ENCODE results near the gene NUDT2. TPM values are rescaled to one million over a fixed set of nuclear protein-coding genes. Genes with fewer than 3 reads are reported as not detected.
"Not testable (repeated sequence)": the region's sequence is repeated elsewhere in the genome, so short reads cannot be mapped to it uniquely, and the experiment has no call there.

Gene NUDT2
- total RNA-seq, 1 donor from 2014 or later: 32.9 TPM

- peaks cover 22 to 25% (median 24%) of the 10 kb centered on the region in 3 donors for H3K4me1 ChIP-seq (ENCODE audit: control insufficient read depth in 3 of 3, insufficient read depth in 3 of 3, low read length in 3 of 3)
- peaks cover 0 to 7% (median 2%) of the 10 kb centered on the region in 3 donors for H3K36me3 ChIP-seq (ENCODE audit: control insufficient read depth in 3 of 3, insufficient read depth in 3 of 3, low read length in 3 of 3)
- no peak overlapping the region for H3K4me3 ChIP-seq (ENCODE audit: low read length in 3 of 3)
- H3K9me3 ChIP-seq (ENCODE audit: control insufficient read depth in 3 of 3, low read length in 3 of 3): no peaks in the 10 kb centered on the region
- H3K9ac ChIP-seq (ENCODE audit: low read depth in 1 of 3, low read length in 3 of 3): no peak overlapping the region
- no peaks in the 10 kb centered on the region for H3K27me3 ChIP-seq (ENCODE audit: control insufficient read depth in 3 of 3, insufficient read depth in 3 of 3, low read length in 3 of 3)
- no peak overlapping the region for H3K27ac ChIP-seq (ENCODE audit: low read depth, low read length)
These were observed 17.8 kb downstream of the NUDT2 start for GRCh38 chr9:34346873-34347799.

GRCh38 chr9:34347800-34348158, 18.4 kb downstream of the NUDT2 start:
- Histone ChIP-seq H3K9ac (ENCODE audit: low read depth in 1 of 3, low read length in 3 of 3) (no peak overlapping the region), H3K36me3 (ENCODE audit: control insufficient read depth in 3 of 3, insufficient read depth in 3 of 3, low read length in 3 of 3) (peaks cover 0 to 7% (median 2%) of the 10 kb centered on the region in 3 donors), H3K4me1 (ENCODE audit: control insufficient read depth in 3 of 3, insufficient read depth in 3 of 3, low read length in 3 of 3) (peaks cover 17 to 24% (median 21%) of the 10 kb centered on the region in 3 donors), H3K27ac (ENCODE audit: low read depth, low read length) (no peak overlapping the region), H3K9me3 (ENCODE audit: control insufficient read depth in 3 of 3, low read length in 3 of 3) (no peaks in the 10 kb centered on the region), H3K4me3 (ENCODE audit: low read length in 3 of 3) (no peak overlapping the region), H3K27me3 (ENCODE audit: control insufficient read depth in 3 of 3, insufficient read depth in 3 of 3, low read length in 3 of 3) (no peaks in the 10 kb centered on the region)

- H3K36me3 ChIP-seq (ENCODE audit: control insufficient read depth in 3 of 3, insufficient read depth in 3 of 3, low read length in 3 of 3): peaks cover 0 to 3% (median 0%) of the 10 kb centered on the region in 3 donors
- no peak overlapping the region for H3K27ac ChIP-seq (ENCODE audit: low read depth, low read length)
- H3K27me3 ChIP-seq (ENCODE audit: control insufficient read depth in 3 of 3, insufficient read depth in 3 of 3, low read length in 3 of 3): no peaks in the 10 kb centered on the region
- H3K4me1 ChIP-seq (ENCODE audit: control insufficient read depth in 3 of 3, insufficient read depth in 3 of 3, low read length in 3 of 3): peaks cover 5 to 12% (median 10%) of the 10 kb centered on the region in 3 donors
- H3K9me3 ChIP-seq (ENCODE audit: control insufficient read depth in 3 of 3, low read length in 3 of 3): no peaks in the 10 kb centered on the region
- no peak overlapping the region for H3K9ac ChIP-seq (ENCODE audit: low read depth in 1 of 3, low read length in 3 of 3)
- no peak overlapping the region for H3K4me3 ChIP-seq (ENCODE audit: low read length in 3 of 3)
These were observed 20.0 kb downstream of the NUDT2 start for GRCh38 chr9:34349324-34349723.

GRCh38 chr9:34352122-34352652, 22.8 kb downstream of the NUDT2 start:
- not testable (repeated sequence) for H3K36me3 ChIP-seq (ENCODE audit: control insufficient read depth in 3 of 3, insufficient read depth in 3 of 3, low read length in 3 of 3); H3K9ac ChIP-seq (ENCODE audit: low read depth in 1 of 3, low read length in 3 of 3); H3K4me3 ChIP-seq (ENCODE audit: low read length in 3 of 3); H3K4me1 ChIP-seq (ENCODE audit: control insufficient read depth in 3 of 3, insufficient read depth in 3 of 3, low read length in 3 of 3); H3K27ac ChIP-seq (ENCODE audit: low read depth, low read length); H3K9me3 ChIP-seq (ENCODE audit: control insufficient read depth in 3 of 3, low read length in 3 of 3); H3K27me3 ChIP-seq (ENCODE audit: control insufficient read depth in 3 of 3, insufficient read depth in 3 of 3, low read length in 3 of 3)

GRCh38 chr9:34352957-34353356, 23.6 kb downstream of the NUDT2 start:
- H3K9me3 ChIP-seq (ENCODE audit: control insufficient read depth in 3 of 3, low read length in 3 of 3); H3K27ac ChIP-seq (ENCODE audit: low read depth, low read length); H3K27me3 ChIP-seq (ENCODE audit: control insufficient read depth in 3 of 3, insufficient read depth in 3 of 3, low read length in 3 of 3); H3K9ac ChIP-seq (ENCODE audit: low read depth in 1 of 3, low read length in 3 of 3); H3K36me3 ChIP-seq (ENCODE audit: control insufficient read depth in 3 of 3, insufficient read depth in 3 of 3, low read length in 3 of 3); H3K4me3 ChIP-seq (ENCODE audit: low read length in 3 of 3); H3K4me1 ChIP-seq (ENCODE audit: control insufficient read depth in 3 of 3, insufficient read depth in 3 of 3, low read length in 3 of 3): not testable (repeated sequence)

- no peak overlapping the region for H3K4me3 ChIP-seq (ENCODE audit: low read length in 3 of 3)
- peaks cover 10 to 23% (median 14%) of the 10 kb centered on the region in 3 donors for H3K4me1 ChIP-seq (ENCODE audit: control insufficient read depth in 3 of 3, insufficient read depth in 3 of 3, low read length in 3 of 3)
- H3K27me3 ChIP-seq (ENCODE audit: control insufficient read depth in 3 of 3, insufficient read depth in 3 of 3, low read length in 3 of 3): no peaks in the 10 kb centered on the region
- H3K27ac ChIP-seq (ENCODE audit: low read depth, low read length): no peak overlapping the region
- H3K9ac ChIP-seq (ENCODE audit: low read depth in 1 of 3, low read length in 3 of 3): no peak overlapping the region
- no peaks in the 10 kb centered on the region for H3K9me3 ChIP-seq (ENCODE audit: control insufficient read depth in 3 of 3, low read length in 3 of 3)
- peaks cover 0 to 5% (median 2%) of the 10 kb centered on the region in 3 donors for H3K36me3 ChIP-seq (ENCODE audit: control insufficient read depth in 3 of 3, insufficient read depth in 3 of 3, low read length in 3 of 3)
These were observed 33.3 kb downstream of the NUDT2 start for GRCh38 chr9:34362614-34363214.

GRCh38 chr9:34363619-34364351, 34.4 kb downstream of the NUDT2 start:
- no peak overlapping the region for H3K4me3 ChIP-seq (ENCODE audit: low read length in 3 of 3)
- no peak overlapping the region for H3K27ac ChIP-seq (ENCODE audit: low read depth, low read length)

GRCh38 chr9:34365282-34365681, 35.9 kb downstream of the NUDT2 start:
- H3K36me3 ChIP-seq (ENCODE audit: control insufficient read depth in 3 of 3, insufficient read depth in 3 of 3, low read length in 3 of 3): peaks cover 0 to 15% (median 11%) of the 10 kb centered on the region in 3 donors
- no peak overlapping the region for H3K9ac ChIP-seq (ENCODE audit: low read depth in 1 of 3, low read length in 3 of 3)
- H3K4me1 ChIP-seq (ENCODE audit: control insufficient read depth in 3 of 3, insufficient read depth in 3 of 3, low read length in 3 of 3): peaks cover 24 to 38% (median 27%) of the 10 kb centered on the region in 3 donors
- H3K9me3 ChIP-seq (ENCODE audit: control insufficient read depth in 3 of 3, low read length in 3 of 3): no peaks in the 10 kb centered on the region
- no peaks in the 10 kb centered on the region for H3K27me3 ChIP-seq (ENCODE audit: control insufficient read depth in 3 of 3, insufficient read depth in 3 of 3, low read length in 3 of 3)
- no peak overlapping the region for H3K4me3 ChIP-seq (ENCODE audit: low read length in 3 of 3)
- H3K27ac ChIP-seq (ENCODE audit: low read depth, low read length): no peak overlapping the region

More at GRCh38 chr9:34363619-34364351, 34.4 kb downstream of the NUDT2 start:
- Histone ChIP-seq H3K27me3 (ENCODE audit: control insufficient read depth in 3 of 3, insufficient read depth in 3 of 3, low read length in 3 of 3) (no peaks in the 10 kb centered on the region), H3K9ac (ENCODE audit: low read depth in 1 of 3, low read length in 3 of 3) (peak overlapping the region in 1 of 3 donors; percentile 10), H3K4me1 (ENCODE audit: control insufficient read depth in 3 of 3, insufficient read depth in 3 of 3, low read length in 3 of 3) (peaks cover 10 to 23% (median 14%) of the 10 kb centered on the region in 3 donors), H3K9me3 (ENCODE audit: control insufficient read depth in 3 of 3, low read length in 3 of 3) (no peaks in the 10 kb centered on the region), H3K36me3 (ENCODE audit: control insufficient read depth in 3 of 3, insufficient read depth in 3 of 3, low read length in 3 of 3) (peaks cover 0 to 5% (median 5%) of the 10 kb centered on the region in 3 donors)

GRCh38 chr9:34366365-34366764, 37.0 kb downstream of the NUDT2 start:
- Histone ChIP-seq H3K27me3 (ENCODE audit: control insufficient read depth in 3 of 3, insufficient read depth in 3 of 3, low read length in 3 of 3) (no peaks in the 10 kb centered on the region), H3K9ac (ENCODE audit: low read depth in 1 of 3, low read length in 3 of 3) (no peak overlapping the region), H3K4me3 (ENCODE audit: low read length in 3 of 3) (no peak overlapping the region), H3K9me3 (ENCODE audit: control insufficient read depth in 3 of 3, low read length in 3 of 3) (no peaks in the 10 kb centered on the region), H3K36me3 (ENCODE audit: control insufficient read depth in 3 of 3, insufficient read depth in 3 of 3, low read length in 3 of 3) (peaks cover 5 to 24% (median 15%) of the 10 kb centered on the region in 3 donors), H3K4me1 (ENCODE audit: control insufficient read depth in 3 of 3, insufficient read depth in 3 of 3, low read length in 3 of 3) (peaks cover 33 to 48% (median 35%) of the 10 kb centered on the region in 3 donors), H3K27ac (ENCODE audit: low read depth, low read length) (no peak overlapping the region)
